ENCODE results near the gene UQCC3. TPM values are rescaled to one million over a fixed set of nuclear protein-coding genes. Genes with fewer than 3 reads are reported as not detected.
A peak's percentile ranks its signal among the peaks of the same experiment; 100 is the strongest.

Gene UQCC3
- total and polyA plus RNA-seq, 2 donors (not counting 3 experiments of a cell fraction or from before 2014, with no cell fraction given) = 8.6 to 15.5 TPM

- DNase-seq (ENCODE audit: low read depth, low spot score) = peak; percentile 98
- Histone ChIP-seq H4K20me1 (replicated peaks; ENCODE audit: control insufficient read depth, extremely low read depth, insufficient read depth, low read length) (no peaks in the 10 kb centered on the region), H3K36me3 (ENCODE audit: control insufficient read depth in 2 of 2, extremely low read depth in 1 of 2, insufficient read depth in 2 of 2, low read length in 2 of 2) (peaks cover 12 to 13% of the 10 kb centered on the region in 2 experiments), H3K79me2 (ENCODE audit: control insufficient read depth, insufficient read depth, low read length) (no peaks in the 10 kb centered on the region), H3K4me3 (replicated peaks in 1 of 3; ENCODE audit: insufficient read depth in 1 of 3, low read depth in 1 of 3, low read length in 3 of 3) (peak overlapping the region; percentile 22 to 68 (median 58)), H2AFZ (ENCODE audit: low read depth, low read length) (peak overlapping the region; percentile 88), H3K27me3 (ENCODE audit: control insufficient read depth in 2 of 2, insufficient read depth in 2 of 2, low read length in 2 of 2) (no peaks in the 10 kb centered on the region), H3K9me3 (replicated peaks; ENCODE audit: control insufficient read depth, insufficient read depth, low read length) (no peaks in the 10 kb centered on the region), H3K4me1 (ENCODE audit: control insufficient read depth, extremely low read depth, insufficient read depth, low read length) (peaks cover 25% of the 10 kb centered on the region), H3K4me2 (ENCODE audit: insufficient read depth, low read length) (peak overlapping the region; percentile 85), H3K9ac (replicated peaks; ENCODE audit: extremely low read depth, insufficient read depth, low read length) (peak overlapping the region; percentile 78), H3K9me1 (replicated peaks; ENCODE audit: control insufficient read depth, extremely low read depth, insufficient read depth, low read length) (no peaks in the 10 kb centered on the region), H3K27ac (ENCODE audit: insufficient read depth, low read depth, low read length) (peak overlapping the region; percentile 73)
- intact Hi-C loops (cut with micrococcal nuclease) (loop anchor here (1.0 to 5.0 kb wide), 3 partner anchors 18 to 57 kb away; partner anchors contain the start of genes C11orf98, CSKMT, HNRNPUL2 and INTS5), dilution Hi-C loops (cut with MboI; ENCODE audit: extremely low pct_ligation_motif_present, low sequenced_read_pairs) (no loop called here)
- FAIRE-seq = peak; percentile 99
- ChIA-PET POLR2A (interaction anchor here (0.5 to 2.8 kb wide), 5 partner anchors 18 to 255 kb away, joined by 3 to 8 read pairs (median 5); partner anchors contain the start of genes C11orf98, CSKMT and HNRNPUL2), CTCF (interaction anchor here (1.0 to 1.7 kb wide), 6 partner anchors 18 to 172 kb away, joined by 3 to 7 read pairs (median 4); partner anchors contain the start of genes C11orf98, CSKMT, HNRNPUL2 and SLC3A2)
- TF ChIP-seq MYC (IDR thresholded peaks at IDR 0.05; ENCODE audit: low read depth, low read length) (no peak), GATA2 (IDR thresholded peaks at IDR 0.05; ENCODE audit: insufficient read depth, insufficient read length, low read depth, low read length) (no peak), EZH2 (IDR thresholded peaks at IDR 0.05; ENCODE audit: borderline replicate concordance, low read depth, low read length, severe bottlenecking) (no peak), POLR2A (IDR thresholded peaks at IDR 0.05; ENCODE audit: low read depth, low read length) (peak; percentile 91), CTCF (IDR thresholded peaks at IDR 0.05; ENCODE audit: extremely low read depth in 1 of 2, insufficient read depth in 1 of 2, low read depth in 1 of 2, low read length in 2 of 2) (no peak), POLR2AphosphoS5 (IDR thresholded peaks at IDR 0.05; ENCODE audit: insufficient read depth, low read depth, low read length) (peak; percentile 98), JUN (IDR thresholded peaks at IDR 0.05; ENCODE audit: borderline replicate concordance, insufficient read depth, insufficient read length, low read depth) (no peak), FOS (IDR thresholded peaks at IDR 0.05; ENCODE audit: borderline replicate concordance, insufficient read depth, low read length) (no peak)
- TSS peak; percentile 20 for BruUV-seq (replicated peaks)
Measured at GRCh38 chr11:62709247-62710000, 38.0 kb downstream of the UQCC3 start.

Measured in endothelial cell of umbilical vein (primary cell).